IPS-15b (cell line): ENCODE data around the gene YIPF4.
A peak's percentile ranks its signal among the peaks of the same experiment; 100 is the strongest.

Experiments
- H3K27me3 ChIP-seq: one replicate; pipeline ENCODE4 v1.6.1; 2013; ENCODE audit warnings: low read length; ENCODE audit not compliant: control insufficient read depth, insufficient read depth
- H3K36me3 ChIP-seq: one replicate; pipeline ENCODE4 v1.6.1; 2013; ENCODE audit warnings: low read length; ENCODE audit not compliant: control insufficient read depth, insufficient read depth
- H3K4me1 ChIP-seq: one replicate; pipeline ENCODE4 v1.6.1; 2013; ENCODE audit warnings: mild to moderate bottlenecking, low read length; ENCODE audit not compliant: control insufficient read depth, insufficient read depth
- H3K4me3 ChIP-seq: one replicate; pipeline ENCODE4 v1.5.1; 2013; ENCODE audit warnings: low read depth, low read length
- H3K9ac ChIP-seq: one replicate; pipeline ENCODE4 v1.6.1; 2013; ENCODE audit warnings: low read depth, mild to moderate bottlenecking, low read length
- H3K9me3 ChIP-seq: one replicate; pipeline ENCODE4 v1.6.1; 2013; ENCODE audit warnings: mild to moderate bottlenecking, low read length; ENCODE audit not compliant: control insufficient read depth, insufficient read depth

The YIPF4 gene

GRCh38 chr2:32277674-32278477 is at the start of gene YIPF4:
Gene YIPF4 (plus strand): TSS chr2:32277904. CDS start chr2:32278156, 252 bp downstream.
- Histone ChIP-seq H3K36me3 (no peaks in the 10 kb centered on the region), H3K4me1 (peaks cover 8% of the 10 kb centered on the region), H3K9ac (peak within 1 kb of the TSS; percentile 79), H3K4me3 (peak within 1 kb of the TSS; percentile 94), H3K9me3 (no peaks in the 10 kb centered on the region), H3K27me3 (no peaks in the 10 kb centered on the region)

DNA sequence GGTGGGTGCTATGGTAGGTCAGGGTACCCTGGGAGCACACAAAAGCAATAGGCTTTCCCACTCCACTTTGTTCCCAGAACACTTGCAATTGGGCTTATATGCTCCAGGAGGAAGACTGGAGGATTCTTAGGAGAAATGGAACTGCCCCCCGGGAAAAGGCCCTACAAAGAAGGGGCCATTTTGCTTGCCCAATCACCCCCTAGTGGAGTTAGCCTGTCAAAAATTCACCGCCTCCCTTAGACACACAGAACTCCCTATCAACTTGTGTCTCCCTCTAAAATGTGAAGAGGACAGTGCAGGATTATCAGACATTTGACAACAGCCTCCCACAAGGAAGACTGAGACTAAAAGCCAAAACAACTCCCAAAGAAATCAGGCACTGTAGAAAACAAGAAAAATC is 49.5 kb upstream of the YIPF4 start:
- H3K4me3 ChIP-seq = no peak overlapping the region
- H3K9ac ChIP-seq = no peak overlapping the region
- H3K36me3 ChIP-seq = no peaks in the 10 kb centered on the region
- no peaks in the 10 kb centered on the region for H3K4me1 ChIP-seq
- H3K27me3 ChIP-seq = no peaks in the 10 kb centered on the region
- no peaks in the 10 kb centered on the region for H3K9me3 ChIP-seq

GRCh38 chr2:32229635-32230034 is 48.1 kb upstream of the YIPF4 start:
- Histone ChIP-seq H3K9ac (no peak overlapping the region), H3K27me3 (no peaks in the 10 kb centered on the region), H3K9me3 (no peaks in the 10 kb centered on the region), H3K36me3 (no peaks in the 10 kb centered on the region), H3K4me1 (no peaks in the 10 kb centered on the region), H3K4me3 (no peak overlapping the region)

DNA sequence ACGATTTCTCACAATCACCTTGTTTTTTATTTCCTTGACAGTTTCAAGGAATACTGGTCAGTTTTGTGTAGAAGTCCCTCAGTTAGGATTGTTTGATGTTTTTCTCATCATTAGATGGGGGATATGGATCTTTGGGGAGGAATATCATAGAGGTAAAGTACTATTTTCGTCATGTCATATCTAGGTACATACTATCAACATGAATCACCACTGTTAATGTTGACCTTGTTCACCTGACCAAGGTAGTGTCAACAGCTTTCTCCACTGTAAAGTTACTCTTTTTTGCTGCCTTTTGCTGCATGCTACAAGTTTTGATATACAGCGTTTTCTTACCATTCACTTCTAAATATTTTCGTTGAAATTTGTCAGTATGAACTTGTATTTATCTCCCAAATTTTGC is 45.7 kb upstream of the YIPF4 start:
- Histone ChIP-seq H3K4me3 (no peak overlapping the region), H3K36me3 (no peaks in the 10 kb centered on the region), H3K27me3 (no peaks in the 10 kb centered on the region), H3K9me3 (no peaks in the 10 kb centered on the region), H3K9ac (no peak overlapping the region), H3K4me1 (no peaks in the 10 kb centered on the region)

DNA sequence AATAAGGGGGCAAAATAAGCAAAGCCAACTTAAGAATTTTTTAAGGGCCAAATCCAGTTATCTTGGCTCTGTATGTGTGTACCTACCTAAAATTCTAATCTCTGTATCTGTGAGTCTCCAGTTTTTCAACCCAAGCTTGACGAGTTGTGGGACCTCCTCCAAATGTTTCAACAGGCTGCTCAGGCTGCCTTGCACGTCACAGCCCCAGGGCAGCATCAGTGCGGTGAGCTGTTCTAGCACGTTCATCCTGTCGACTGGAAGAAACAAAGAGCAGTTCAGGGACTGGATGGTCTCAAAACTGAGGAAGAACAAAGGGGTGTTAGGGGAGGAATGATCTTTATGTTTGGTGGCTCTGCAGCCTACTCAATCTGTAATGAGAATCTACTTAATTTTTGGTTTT is 42.4 kb upstream of the YIPF4 start:
- Histone ChIP-seq H3K9me3 (no peaks in the 10 kb centered on the region), H3K4me3 (no peak overlapping the region), H3K4me1 (no peaks in the 10 kb centered on the region), H3K27me3 (no peaks in the 10 kb centered on the region), H3K9ac (no peak overlapping the region), H3K36me3 (no peaks in the 10 kb centered on the region)

DNA sequence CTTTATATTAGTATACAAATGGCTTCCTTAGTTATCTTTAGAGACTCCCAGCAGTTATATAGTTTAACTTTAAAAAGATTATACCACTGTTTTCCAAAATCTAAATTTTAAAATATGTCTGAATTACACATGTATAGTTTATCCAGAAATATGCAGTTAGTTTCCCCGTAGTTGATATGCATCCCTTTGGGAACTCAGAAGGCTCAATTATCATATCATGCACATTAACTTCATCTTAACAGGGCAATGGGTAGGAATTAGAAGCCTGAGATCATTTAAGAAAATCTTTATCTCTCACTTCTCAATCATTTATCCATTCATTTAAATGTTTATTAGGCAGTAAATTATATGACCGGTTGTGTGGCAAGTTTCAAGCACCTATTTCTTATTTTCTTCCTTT is 40.2 kb upstream of the YIPF4 start:
- Histone ChIP-seq H3K27me3 (no peaks in the 10 kb centered on the region), H3K9me3 (no peaks in the 10 kb centered on the region), H3K4me1 (no peaks in the 10 kb centered on the region), H3K9ac (no peak overlapping the region), H3K36me3 (no peaks in the 10 kb centered on the region), H3K4me3 (no peak overlapping the region)

- no peaks in the 10 kb centered on the region for H3K36me3 ChIP-seq
- H3K4me3 ChIP-seq = no peak overlapping the region
Observed at GRCh38 chr2:32237996-32238395, 39.7 kb upstream of the YIPF4 start.

DNA sequence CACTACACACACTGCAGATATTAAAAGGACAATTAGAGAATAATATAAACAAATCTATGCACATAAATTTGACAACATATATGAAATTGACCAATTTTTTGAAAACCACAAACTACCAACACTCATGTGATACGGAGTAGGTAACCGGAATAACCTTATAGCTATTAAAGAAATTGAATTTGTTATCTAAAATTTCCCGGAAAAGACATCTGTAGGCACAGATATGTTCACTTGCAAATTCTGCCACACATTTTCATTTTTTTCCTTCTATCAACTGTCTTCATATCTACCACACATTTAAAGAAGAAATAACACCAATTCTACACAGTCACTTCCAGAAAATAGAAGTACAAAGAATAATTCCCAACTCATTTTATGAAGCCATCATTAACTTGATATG is 35.4 kb upstream of the YIPF4 start:
- H3K4me1 ChIP-seq = no peaks in the 10 kb centered on the region
- H3K36me3 ChIP-seq = no peaks in the 10 kb centered on the region
- no peaks in the 10 kb centered on the region for H3K27me3 ChIP-seq
- no peaks in the 10 kb centered on the region for H3K9me3 ChIP-seq
- no peak overlapping the region for H3K4me3 ChIP-seq
- H3K9ac ChIP-seq = no peak overlapping the region

More at GRCh38 chr2:32237996-32238395, 39.7 kb upstream of the YIPF4 start:
- Histone ChIP-seq H3K4me1 (no peaks in the 10 kb centered on the region), H3K27me3 (no peaks in the 10 kb centered on the region), H3K9ac (no peak overlapping the region), H3K9me3 (no peaks in the 10 kb centered on the region)

- Histone ChIP-seq H3K4me3 (no peak overlapping the region), H3K4me1 (no peaks in the 10 kb centered on the region), H3K9ac (no peak overlapping the region), H3K27me3 (no peaks in the 10 kb centered on the region), H3K36me3 (no peaks in the 10 kb centered on the region), H3K9me3 (no peaks in the 10 kb centered on the region)
Observed at GRCh38 chr2:32246911-32247310, 30.8 kb upstream of the YIPF4 start.

- Histone ChIP-seq H3K9ac (no peak overlapping the region), H3K4me1 (no peaks in the 10 kb centered on the region), H3K27me3 (no peaks in the 10 kb centered on the region)
Observed at GRCh38 chr2:32248299-32248698, 29.4 kb upstream of the YIPF4 start.

GRCh38 chr2:32249731-32250236 is 27.9 kb upstream of the YIPF4 start:
- H3K4me3 ChIP-seq = no peak overlapping the region
- H3K36me3 ChIP-seq = no peaks in the 10 kb centered on the region

More at GRCh38 chr2:32248299-32248698, 29.4 kb upstream of the YIPF4 start:
- Histone ChIP-seq H3K36me3 (no peaks in the 10 kb centered on the region), H3K4me3 (no peak overlapping the region), H3K9me3 (no peaks in the 10 kb centered on the region)

DNA sequence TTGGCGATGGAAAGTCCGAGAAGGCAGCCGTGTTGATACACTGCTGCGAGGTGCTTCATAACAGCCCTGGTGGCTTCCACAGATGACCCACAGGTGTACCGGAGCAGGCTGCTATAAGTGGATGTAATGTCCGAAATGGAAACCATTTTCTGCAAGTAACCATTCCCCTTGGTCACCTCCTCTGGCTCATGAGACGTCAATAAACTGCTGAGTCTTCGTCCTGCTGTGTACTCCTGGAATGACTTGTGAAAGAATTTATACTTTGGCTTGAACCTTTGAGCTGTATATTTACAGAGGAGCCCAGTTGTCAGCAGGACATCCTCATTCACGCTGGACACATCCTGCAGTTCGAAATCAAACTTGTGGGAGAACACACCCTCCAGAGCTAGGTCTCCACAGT is 27.4 kb upstream of the YIPF4 start:
- H3K4me3 ChIP-seq = no peak overlapping the region
- no peaks in the 10 kb centered on the region for H3K9me3 ChIP-seq
- no peak overlapping the region for H3K9ac ChIP-seq
- H3K27me3 ChIP-seq = no peaks in the 10 kb centered on the region
- no peaks in the 10 kb centered on the region for H3K4me1 ChIP-seq
- H3K36me3 ChIP-seq = no peaks in the 10 kb centered on the region

More at GRCh38 chr2:32249731-32250236, 27.9 kb upstream of the YIPF4 start:
- Histone ChIP-seq H3K9ac (no peak overlapping the region), H3K4me1 (no peaks in the 10 kb centered on the region), H3K27me3 (no peaks in the 10 kb centered on the region), H3K9me3 (no peaks in the 10 kb centered on the region)
